ENCODE results near the gene NMT1.
"Not testable (repeated sequence)": the region's sequence is repeated elsewhere in the genome, so short reads cannot be mapped to it uniquely, and the experiment has no call there.

The NMT1 gene

DNA sequence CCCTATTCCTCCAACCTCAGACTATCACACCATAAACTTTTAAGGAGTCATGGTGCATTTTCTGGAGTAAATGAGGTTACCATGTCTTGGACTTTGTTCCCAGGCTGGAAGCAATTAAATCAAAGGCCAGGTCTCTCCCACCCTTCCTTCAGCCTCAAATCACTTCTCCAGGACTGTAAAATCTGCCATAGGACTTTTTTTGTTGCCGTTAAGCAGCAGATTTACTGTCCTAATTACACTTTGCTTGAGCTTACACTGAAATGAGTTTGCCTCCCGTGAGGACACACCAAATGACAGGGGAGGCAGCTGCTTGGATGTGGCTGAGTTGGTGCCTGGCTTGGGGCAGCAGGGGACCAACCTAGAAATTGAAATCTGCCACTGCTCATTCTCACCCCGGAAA, 24.4 kb upstream of the NMT1 start:
- DNase-seq (ENCODE audit: low read depth in 2 of 2), result no peak

DNA sequence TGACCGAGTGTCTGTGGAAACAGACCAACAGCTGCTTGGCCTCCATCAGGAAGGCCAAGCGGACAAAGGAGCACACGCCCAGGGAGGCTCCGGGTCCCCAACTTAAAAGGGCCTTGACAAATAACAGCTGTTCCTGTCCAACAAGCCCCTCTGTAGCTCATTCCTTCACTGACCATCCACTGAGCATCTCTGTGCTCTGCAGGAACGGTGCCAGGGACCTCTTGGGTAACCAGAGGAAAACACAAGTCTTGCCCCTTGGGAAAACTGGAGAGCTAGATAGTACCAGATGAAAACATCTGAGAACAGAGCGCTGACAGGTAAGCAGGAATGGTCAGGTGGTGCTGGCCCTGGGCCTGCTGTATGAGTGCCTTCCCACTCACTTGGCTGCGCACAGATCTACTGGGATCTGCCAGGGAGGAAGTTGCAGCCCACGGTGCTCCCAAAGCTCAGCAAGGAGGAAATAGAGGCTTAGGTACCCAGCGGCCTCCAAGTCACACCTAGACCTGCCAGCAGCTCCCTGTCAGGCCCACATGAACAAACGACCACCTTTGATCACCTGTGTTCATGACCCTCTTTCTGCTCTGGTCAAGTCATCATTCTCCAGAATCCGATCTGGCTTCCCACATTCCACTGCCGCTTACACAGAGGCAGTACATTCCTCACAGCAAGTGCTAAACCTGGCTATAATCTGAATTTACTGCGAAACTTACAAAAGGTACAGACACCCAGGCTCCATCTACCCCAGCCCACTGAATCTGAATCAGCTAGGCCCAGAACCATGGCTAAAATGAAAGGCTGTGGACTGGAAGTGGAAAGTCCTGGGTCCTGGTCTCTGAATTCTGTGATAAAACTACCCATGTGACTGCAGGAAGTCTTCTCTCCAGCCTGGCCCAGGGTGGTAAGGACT, 22.1 kb upstream of the NMT1 start:
- DNase-seq (ENCODE audit: low read depth in 2 of 2), result no peak

DNA sequence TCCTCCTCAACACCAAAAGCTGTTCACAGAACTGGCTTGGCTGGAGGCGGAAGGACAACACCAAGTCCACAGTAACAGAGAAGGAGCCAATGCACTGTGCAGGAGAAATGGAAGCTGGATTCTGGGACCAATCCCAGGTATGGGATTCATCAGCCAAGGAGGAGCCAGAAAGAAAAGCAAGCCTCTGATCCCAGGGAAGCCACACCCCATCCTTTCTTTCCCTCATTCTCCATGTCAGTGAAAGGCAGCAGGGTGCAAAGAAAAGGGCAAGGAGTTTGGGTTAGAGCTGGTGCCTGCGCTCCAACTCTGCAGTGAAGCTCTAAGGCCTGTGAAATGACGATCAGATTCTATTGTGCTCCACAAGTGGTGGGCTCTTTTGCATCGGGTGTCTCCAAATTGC, 20.7 kb upstream of the NMT1 start:
- no peak for DNase-seq (ENCODE audit: low read depth in 2 of 2)

DNA sequence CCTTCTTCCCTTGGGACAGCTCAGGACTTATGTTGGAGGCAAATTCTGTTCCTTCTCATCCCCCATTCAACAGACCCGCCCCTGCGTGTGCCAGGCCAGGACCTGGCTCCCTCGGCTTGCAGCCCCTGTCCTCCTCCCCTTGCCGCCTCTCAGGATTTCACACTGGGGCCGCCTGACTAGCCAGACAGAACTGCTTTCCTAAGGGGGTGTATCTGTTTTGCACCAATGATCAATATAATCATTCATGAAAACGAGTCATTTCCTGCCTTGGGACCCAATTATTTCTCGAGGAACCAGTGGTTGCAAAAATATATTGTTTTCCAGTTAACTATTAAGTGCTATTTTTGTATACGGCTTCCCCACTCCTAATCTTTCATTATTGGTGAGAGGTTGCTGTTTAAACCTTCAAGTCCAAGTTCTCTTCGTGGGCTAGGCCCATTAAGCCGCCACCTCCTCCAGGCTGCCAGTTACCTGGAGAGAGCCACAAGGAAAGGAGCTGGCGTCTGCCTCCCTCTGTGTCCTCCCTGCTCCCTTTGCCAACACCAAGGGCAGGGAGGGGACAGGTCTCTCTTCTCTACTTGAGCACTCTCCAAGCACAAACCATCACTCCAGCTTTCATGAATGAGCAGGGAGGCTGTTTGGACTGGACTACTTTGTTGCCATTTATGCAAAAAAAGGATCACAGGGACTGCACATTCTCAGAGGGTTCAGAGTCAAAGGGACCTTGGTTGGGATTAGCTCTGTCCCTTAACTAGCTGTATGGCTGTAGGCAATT, 18.6 kb upstream of the NMT1 start:
- no peak for DNase-seq (ENCODE audit: low read depth in 2 of 2)

DNA sequence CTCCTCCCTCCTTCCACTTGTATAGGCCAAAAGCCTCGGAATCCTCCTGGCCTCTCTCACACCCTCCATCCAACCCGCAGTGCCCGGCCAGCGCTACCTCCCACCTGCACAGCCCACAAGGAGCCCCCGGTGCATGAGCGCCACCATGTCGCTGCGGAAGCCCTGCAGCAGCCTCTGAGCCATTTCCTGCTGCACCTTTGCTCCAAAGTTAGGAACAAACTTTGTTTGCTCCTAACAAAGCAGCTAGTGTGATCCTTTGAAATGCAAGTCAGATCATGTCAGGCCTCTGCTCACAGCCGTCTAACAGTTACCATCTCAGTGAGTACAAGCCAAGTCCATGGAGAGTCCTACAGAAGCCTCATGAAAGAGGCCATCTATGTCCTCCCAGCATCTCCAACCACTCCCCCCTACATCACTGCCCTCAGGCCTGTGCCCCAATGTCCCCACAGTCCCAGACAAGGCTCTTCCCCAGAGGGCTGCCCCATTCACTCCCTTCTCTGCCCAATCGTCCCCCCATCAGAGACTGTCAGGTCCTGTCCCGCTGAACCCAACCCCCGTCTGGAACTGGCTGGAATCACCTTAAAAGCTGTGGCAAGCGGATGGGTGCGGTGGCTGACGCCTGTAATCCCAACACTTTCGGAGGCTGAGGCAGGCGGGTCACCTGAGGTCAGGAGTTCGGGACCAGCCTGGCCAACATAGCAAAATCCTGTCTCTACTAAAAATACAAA, 17.1 kb upstream of the NMT1 start:
- DNase-seq (ENCODE audit: low read depth in 2 of 2), result no peak

DNA sequence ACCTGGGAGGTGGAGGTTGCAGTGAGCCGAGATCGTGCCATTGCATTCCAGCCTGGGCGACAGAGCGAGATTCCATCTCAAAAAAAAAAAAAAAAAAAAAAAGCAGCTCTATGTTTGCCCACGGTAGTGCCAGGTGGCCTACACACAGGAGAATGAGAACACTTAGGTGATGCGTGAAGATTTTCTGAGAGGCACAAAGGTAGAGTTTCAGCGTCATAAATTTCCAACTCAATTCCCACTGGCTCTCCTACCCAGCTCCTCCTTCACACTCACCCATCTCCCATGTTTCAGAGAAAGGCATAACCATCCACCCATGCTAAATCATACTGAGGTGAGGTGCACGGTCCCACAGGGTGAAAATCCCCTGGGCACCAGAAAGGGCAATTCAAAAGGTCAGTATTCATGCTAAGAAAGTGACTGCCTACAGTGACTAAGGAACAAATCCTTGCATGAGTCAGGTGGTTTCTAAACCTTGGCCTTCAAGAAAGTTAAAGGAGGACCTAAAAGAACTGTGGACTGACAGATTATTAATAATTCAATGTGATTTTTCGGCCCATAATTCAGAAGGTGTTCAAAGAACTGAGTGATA, 14.5 kb upstream of the NMT1 start:
- no peak for DNase-seq (ENCODE audit: low read depth in 2 of 2)

DNA sequence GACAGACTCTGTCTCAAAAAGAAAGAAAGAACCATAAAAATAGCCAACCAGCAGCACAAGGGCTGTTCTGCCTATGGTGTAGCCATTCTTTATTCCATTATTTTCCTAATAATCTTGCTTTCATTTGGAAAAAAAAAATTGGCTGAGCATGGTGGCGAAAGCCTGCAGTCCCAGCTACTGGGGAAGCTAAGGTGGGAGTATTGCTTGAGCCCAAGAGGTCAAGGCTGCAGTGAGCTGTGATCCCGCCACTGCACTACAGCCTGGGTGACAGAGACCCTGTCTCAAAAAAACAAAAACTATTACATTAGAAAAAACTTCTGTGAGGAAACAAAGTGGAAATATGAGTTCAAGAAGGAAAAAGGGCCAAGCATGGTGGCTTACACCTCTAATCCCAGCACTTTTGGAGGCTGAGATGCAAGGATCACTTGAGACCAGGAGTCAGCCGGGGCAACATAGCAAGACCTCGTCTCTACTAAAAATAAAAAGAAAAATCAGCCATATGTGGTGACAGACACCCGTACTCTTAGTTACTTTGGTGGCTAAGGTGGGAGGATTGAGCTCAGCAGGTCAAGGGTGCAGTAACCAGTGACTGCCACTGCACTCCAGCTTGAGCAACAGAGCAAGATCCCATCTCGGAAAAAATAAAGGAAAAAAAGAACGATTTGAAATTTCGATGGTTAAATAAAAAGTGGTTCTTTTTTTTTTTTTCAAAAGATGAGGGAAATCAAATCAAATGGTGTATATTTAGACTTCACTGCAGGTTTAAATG, 12.1 kb upstream of the NMT1 start:
- DNase-seq (ENCODE audit: low read depth in 2 of 2), result no peak

DNA sequence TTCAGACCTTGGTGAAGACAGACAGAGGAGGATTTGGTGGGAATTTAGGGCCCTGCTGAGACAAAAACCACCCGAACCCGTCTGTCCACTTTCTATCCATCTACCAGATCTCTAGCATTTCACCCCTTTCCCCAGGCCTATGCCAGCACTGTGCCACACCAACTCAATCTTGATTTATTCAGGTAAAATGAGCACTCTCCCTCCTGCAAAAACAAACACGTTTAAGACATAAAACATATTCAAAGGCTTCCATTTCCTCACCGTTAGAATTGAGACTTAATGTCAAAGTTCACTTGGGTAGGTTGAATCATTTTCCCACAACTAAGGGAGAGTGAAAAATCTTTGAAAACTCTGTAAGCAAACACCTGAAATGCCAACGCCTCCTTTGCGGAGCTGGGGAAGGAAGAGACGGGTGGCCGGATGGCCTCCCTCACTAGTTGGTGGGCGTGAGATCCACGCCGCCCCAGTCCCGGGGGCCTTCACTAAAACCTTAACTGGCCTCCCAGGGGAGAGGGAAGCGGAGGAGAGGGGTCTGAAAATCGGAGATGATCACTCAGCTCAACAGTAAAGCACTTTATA, 10.5 kb upstream of the NMT1 start:
- peak; percentile 25 to 32 for DNase-seq (ENCODE audit: low read depth in 2 of 2)

DNA sequence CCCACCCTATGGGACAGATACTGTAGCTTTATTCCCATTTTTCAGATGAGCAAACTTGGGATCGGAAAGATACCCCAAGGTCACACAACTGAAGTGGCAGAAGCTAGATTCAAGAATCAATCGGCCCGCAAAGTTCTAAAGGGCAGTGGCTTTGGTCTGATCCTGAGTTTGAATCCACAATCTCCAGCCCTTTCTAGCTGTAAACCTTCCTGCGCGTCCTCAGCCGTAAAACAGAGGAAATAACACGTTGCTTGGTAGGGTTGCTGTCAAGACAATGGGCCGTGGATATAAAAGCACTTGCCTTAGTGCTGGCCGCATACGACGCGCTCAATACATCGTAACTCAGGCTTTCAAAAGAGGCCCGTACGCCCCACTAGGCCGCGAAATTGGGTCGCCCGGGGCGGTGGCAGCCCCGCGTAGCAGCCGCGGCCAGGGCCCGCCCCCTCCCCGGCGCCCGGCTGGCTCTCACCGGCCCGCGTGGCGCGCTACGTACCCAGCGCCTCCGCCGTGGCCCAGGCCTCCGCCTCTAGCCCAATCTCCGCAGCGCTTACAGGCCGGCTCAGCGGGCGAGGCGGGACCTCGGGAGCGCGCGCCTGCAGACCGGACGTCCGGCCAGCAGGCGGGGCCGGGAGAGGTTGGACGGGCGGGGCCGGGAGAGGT, 9.9 kb upstream of the NMT1 start, which contains the start of gene DCAKD:
Gene DCAKD, minus strand, starts transcription at position 573 of the 660 bp plus-strand sequence. CDS start 16,747 bp downstream, outside the sequence.
- DNase-seq (ENCODE audit: low read depth in 2 of 2), result peak; percentile 90 to 94

DNA sequence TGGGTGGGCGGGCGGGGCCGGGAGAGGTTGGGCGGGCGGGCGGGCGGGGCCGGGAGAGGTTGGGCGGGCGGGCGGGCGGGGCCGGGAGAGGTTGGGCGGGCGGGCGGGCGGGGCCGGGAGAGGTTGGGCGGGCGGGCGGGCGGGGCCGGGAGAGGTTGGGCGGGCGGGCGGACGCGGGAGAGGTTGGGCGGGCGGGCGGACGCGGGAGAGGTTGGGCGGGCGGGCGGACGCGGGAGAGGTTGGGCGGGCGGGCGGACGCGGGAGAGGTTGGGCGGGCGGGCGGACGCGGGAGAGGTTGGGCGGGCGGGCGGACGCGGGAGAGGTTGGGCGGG, 9.4 kb upstream of the NMT1 start:
- not testable (repeated sequence) for DNase-seq (ENCODE audit: low read depth in 2 of 2)

DNA sequence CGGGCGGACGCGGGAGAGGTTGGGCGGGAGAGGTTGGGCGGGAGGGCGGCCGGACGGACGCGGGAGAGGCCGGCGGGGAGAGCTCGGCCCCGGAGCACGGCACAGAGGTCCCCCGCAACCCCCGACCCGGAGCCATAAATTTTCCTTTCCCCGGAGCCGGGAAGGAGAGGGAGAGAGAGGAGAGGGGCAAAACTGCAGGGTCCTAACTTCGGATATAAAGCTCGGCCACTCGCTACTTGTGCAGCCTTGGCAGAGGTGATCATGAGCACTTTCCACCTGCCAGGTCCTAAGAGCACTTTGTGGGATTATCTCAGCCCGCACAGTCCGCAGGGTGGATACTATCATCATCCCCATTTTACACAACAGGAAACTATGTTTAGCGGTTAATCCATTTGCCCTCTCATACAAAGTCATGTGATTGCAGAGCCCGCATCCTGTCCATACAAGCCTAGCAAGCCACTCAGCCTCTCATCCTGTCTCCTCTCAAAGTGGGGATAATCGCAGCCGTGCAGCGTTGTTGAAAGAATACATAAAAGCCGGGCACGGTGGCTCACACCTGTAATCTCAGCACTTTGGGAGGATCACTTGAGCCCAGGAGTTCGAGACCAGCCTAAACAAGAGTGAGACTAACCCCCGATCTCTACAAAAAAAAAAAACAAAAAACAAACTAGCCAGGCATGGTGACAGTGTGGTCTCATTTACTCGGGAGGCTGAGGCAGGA, 8.9 kb upstream of the NMT1 start:
- peak; percentile 26 to 32 for DNase-seq (ENCODE audit: low read depth in 2 of 2)

DNA sequence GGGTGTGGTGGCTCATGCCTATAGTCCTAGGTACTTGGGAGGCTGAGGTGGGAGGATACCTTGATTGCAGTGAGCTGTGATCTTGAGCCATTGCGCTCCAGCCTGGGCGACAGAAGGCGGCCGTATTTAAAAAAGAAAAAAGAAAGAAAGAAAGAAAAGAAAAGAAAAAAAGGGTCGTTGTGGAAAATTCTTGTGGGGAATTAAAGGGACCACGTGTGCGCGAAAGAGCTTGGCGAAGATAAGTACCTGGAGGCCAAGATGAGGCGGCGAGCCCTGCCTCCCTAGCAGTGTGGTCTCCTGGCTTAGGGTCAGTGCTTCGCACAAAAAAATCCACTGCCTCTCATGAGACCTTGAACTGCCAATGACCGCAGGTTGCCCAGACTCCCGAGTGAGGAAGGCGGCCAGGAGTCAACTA, 728 bp upstream of the NMT1 start:
- no peak for DNase-seq (ENCODE audit: low read depth in 2 of 2)

DNA sequence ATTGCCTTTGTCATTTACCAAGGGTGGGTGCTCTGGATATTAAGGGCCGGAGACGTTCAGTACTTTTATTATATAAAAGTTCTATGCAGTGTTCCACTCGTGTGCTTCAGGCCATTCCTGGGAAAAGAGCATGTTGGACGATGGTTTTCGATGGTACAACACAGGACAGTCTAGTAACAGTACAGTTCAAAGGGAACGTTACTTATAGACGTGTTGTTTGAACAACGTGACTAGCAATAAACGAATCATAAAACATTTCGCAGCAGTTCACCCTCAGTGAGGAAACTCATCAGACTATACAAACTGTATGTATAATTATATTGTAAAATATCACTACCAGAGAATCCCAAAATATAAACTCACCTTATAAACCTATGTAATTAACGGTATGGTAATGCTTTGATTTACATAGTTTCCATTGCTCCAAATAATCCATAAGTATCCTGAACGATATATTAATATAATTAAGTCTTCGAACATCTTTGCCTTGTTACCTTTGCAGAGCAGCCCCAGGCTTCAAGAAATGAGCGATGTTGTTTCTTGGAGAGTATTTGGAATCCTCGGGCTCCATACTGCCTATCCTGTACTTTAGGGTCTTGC, 589 bp downstream of the NMT1 start:
- no peak for DNase-seq (ENCODE audit: low read depth in 2 of 2)

DNA sequence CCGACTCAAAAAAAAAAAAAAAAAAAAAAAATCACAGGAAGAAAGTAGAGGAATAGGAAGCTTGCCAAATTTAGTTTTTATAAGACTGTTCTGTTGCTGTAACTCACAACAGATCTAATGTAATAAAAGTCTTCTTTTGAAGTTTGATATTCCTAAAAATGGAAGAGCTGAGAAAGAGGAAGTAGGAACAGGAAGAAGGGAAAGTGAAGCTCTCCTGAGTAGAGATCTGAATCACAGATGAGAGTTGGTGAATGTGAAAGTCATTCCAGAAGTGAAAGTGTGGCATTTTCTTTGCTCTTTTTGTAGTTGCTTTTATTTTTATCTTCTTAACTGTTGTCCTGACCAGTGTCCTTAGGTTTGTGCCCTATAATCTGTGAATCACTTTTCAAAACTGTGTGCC, 2.1 kb downstream of the NMT1 start:
- DNase-seq (ENCODE audit: low read depth in 2 of 2), result no peak

DNA sequence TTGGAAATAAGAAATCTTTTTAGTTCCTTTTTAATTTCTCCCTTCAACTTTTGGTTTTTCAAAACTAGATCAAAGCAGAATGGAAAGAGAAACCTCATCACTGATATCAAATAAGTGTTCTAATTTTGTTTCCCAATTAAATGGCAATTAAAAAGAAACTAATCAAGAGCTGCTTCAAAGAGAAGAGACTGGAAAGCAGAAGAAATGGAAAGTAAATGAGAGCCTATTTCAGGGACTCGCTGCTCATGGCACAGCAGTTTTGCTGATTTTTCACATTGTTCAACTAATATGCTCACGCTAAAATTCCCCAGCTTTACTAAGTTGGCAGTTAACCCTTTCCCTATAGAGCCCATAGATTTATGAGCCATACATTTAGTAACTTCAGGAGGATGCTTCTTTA, 6.5 kb downstream of the NMT1 start:
- no peak for DNase-seq (ENCODE audit: low read depth in 2 of 2)

DNA sequence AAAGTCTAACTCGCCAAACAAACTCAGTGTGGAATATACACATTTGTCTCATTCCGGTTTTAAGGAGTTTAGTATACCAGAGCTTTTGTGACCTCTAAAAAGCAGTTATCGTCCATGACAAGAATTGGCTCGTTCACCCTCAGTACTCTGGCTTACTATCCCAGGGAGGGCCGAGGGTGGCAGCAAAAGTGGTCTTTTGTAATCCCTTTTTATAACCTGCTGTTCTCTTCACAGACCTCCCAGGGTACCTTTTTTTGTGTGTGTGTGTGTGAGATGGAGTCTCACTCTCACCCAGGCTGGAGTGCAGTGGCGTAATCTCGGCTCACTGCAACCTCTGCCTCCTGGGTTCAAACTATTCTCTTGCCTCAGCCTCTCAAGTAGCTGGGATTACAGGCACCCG, 8.9 kb downstream of the NMT1 start:
- no peak for DNase-seq (ENCODE audit: low read depth in 2 of 2)

DNA sequence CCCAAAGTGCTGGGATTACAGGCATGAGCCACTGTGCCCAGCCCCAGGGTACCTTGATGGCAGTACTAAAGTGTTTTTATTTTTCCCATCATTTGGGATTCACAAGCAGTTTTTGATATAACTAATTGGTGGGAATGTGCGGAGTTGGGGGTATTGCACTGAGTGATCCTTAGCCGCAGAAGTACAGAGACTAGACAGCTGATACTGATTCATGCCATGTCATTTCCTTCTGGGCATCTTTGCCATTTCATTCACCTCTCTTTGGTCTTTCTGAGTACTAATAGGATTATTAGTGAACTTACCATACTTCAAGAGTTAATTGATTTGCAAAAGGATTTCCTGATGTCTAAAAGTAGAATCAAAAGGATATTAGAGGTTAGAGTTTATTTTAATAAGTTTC, 9.7 kb downstream of the NMT1 start:
- no peak for DNase-seq (ENCODE audit: low read depth in 2 of 2)

DNA sequence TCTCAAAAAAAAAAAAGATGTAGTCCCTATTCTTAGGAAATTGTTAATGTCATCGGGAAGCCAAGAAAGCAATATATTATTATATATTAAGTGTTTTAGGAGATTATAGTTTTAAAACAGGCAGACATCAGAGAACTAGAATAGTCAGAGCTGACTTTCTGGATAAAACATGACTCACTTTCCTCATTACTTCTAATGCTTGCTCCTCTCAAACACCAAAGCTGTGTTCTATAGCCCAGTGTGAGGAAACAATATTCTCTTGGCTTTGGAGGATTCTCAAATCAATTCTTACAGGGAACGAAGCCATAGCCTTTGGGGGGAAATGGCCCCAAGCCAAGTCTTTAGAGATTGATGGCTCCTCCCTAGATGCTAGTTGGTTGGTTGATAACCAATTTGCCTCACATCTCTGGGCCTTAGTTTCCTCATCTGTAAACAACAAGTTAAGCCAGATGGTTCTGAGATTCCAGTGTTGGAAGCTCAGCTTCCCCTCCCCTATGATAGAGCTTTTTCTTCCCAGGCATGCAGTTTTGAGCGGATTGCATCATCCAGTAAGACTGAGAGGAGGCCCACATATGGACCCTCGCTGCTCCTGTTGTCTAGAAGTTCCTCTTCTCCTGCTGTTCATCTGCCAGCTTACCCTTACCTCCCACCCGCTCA, 12.4 kb downstream of the NMT1 start:
- DNase-seq (ENCODE audit: low read depth in 2 of 2), result no peak

DNA sequence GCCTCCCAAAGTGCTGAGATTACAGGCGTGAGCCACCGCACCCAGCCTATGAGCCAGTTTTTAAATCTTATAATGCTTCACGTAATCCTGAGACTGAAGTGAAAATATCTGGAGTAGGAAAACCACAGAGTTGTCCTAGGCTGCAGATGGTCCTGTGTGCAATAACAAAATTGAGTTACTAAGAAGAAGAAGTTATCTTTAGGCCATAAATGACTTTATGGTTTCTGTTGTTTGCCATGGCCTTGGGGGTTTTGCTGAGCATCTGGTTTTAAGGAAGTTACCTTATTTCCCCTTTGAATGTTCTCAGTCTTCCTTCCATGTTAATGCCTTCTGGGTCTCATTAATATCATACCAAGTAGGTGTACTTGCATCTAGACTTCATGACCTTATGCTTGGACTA, 16.5 kb downstream of the NMT1 start:
- DNase-seq (ENCODE audit: low read depth in 2 of 2), result no peak
